HepG2 (cell line): ENCODE results near the gene ABHD2. TPM values are rescaled to one million over a fixed set of nuclear protein-coding genes. Genes with fewer than 3 reads are reported as not detected.

ENCODE experiments used
- CENPBD1 ChIP-seq: sonication (generic); formaldehyde crosslinking; IDR thresholded peaks from 2 replicates; pipeline ENCODE4 v1.8.0; 2022; ENCODE audit warnings: missing genetic modification reagents, low read depth, mild to moderate bottlenecking, borderline replicate concordance
- CHCHD3 ChIP-seq: sonication (generic); formaldehyde crosslinking; IDR thresholded peaks from 2 replicates; pipeline ENCODE4 v1.8.0; 2022; ENCODE audit warnings: mild to moderate bottlenecking, missing genetic modification reagents, moderate library complexity
- CREM ChIP-seq, 2 experiments: sonication (generic) in 1 of 2; formaldehyde crosslinking in 1 of 2; IDR thresholded peaks; 2 replicates each; pipeline versions ENCODE4 v1.4.0 to v1.6.1; 2016 to 2020; ENCODE audit warnings: antibody characterized with exemption in 1 of 2, mild to moderate bottlenecking in 1 of 2, missing genetic modification reagents in 1 of 2
- ETS1 ChIP-seq: sonication (generic); formaldehyde crosslinking; IDR thresholded peaks from 2 replicates; pipeline ENCODE4 v1.4.0; 2020; ENCODE audit warnings: missing genetic modification reagents
- GATA4 ChIP-seq: sonication (generic); IDR thresholded peaks from 2 replicates; pipeline ENCODE4 v1.6.1; 2016; ENCODE audit warnings: antibody characterized with exemption, low read depth, borderline replicate concordance
- KDM5A ChIP-seq: fragments of 200-600 bp; sonication (generic); IDR thresholded peaks from 2 replicates; pipeline ENCODE4 v1.7.0; 2018; ENCODE audit warnings: antibody characterized with exemption, mild to moderate bottlenecking, low read length, borderline replicate concordance
- MAFK ChIP-seq, 2 experiments: IDR thresholded peaks in 1 of 2; conservative IDR thresholded peaks in 1 of 2; 2 replicates each; pipeline ENCODE4 v1.6.1; 2011; ENCODE audit warnings: improper control_type of control experiment in 2 of 2, low read length in 2 of 2
- NCOA2 ChIP-seq: sonication (generic); formaldehyde crosslinking; IDR thresholded peaks from 2 replicates; pipeline ENCODE4 v1.8.0; 2022; ENCODE audit warnings: inconsistent platforms
- PHF5A ChIP-seq: IDR thresholded peaks from one replicate; pipeline ENCODE4 v1.6.1; 2018; ENCODE audit warnings: low read depth, missing genetic modification reagents; ENCODE audit not compliant: unreplicated experiment
- SALL1 ChIP-seq: sonication (generic); formaldehyde crosslinking; IDR thresholded peaks from 2 replicates; pipeline ENCODE4 v1.8.0; 2022; ENCODE audit warnings: mild to moderate bottlenecking, missing genetic modification reagents
- TBX2 ChIP-seq: sonication (generic); formaldehyde crosslinking; IDR thresholded peaks from 2 replicates; pipeline ENCODE4 v1.5.0; 2020; ENCODE audit warnings: missing genetic modification reagents, mild to moderate bottlenecking, borderline replicate concordance
- U2AF1 ChIP-seq: fragments of 200-400 bp; formaldehyde crosslinking; optimal IDR thresholded peaks from 2 replicates; pipeline ENCODE3; 2017; ENCODE audit warnings: mild to moderate bottlenecking, low read depth, low read length
- ZC3H13 ChIP-seq: sonication (generic); formaldehyde crosslinking; IDR thresholded peaks from 2 replicates; pipeline ENCODE4 v1.8.1; 2023; ENCODE audit warnings: mild to moderate bottlenecking, missing genetic modification reagents, moderate library complexity
- ZNF407 ChIP-seq: sonication (generic); formaldehyde crosslinking; IDR thresholded peaks from one replicate; pipeline ENCODE4 v1.5.1; 2020; ENCODE audit warnings: mild to moderate bottlenecking, missing genetic modification reagents; ENCODE audit errors: not compliant biosample characterization
- ZNF563 ChIP-seq: sonication (generic); formaldehyde crosslinking; IDR thresholded peaks from 2 replicates; pipeline ENCODE4 v1.8.0; 2022; ENCODE audit warnings: mild to moderate bottlenecking, moderate library complexity, missing genetic modification reagents
- ZSCAN9 ChIP-seq: IDR thresholded peaks from 2 replicates; pipeline ENCODE4 v1.6.1; 2016; ENCODE audit warnings: borderline replicate concordance
- ZUFSP ChIP-seq: sonication (generic); formaldehyde crosslinking; IDR thresholded peaks from 2 replicates; pipeline ENCODE4 v1.9.0; 2021; ENCODE audit warnings: missing genetic modification reagents, mild to moderate bottlenecking, borderline replicate concordance
- polyA plus RNA-seq, 8 experiments: library from polyadenylated mRNA; depleted of rRNA in 3 of 8; stranded (reverse) in 7 of 8; unstranded in 1 of 8; fragments of >200 nt; fragmentation: Illumina TruSeq in 4 of 8; extraction: Trizol in 4 of 8; gene quantifications; 2 replicates each; pipeline versions ENCODE4 v1.2.1 to v1.2.3, GENCODE V29; 2011 to 2016; ENCODE audit warnings: low read depth in 4 of 8, missing spikeins in 1 of 8, mixed read lengths in 1 of 8; ENCODE audit not compliant: insufficient read depth in 1 of 8
- total RNA-seq, 5 experiments: library from RNA; depleted of rRNA; stranded (reverse); fragments of >200 nt; fragmentation: Illumina TruSeq; extraction: Trizol; gene quantifications; 2 replicates each; pipeline ENCODE4 v1.2.3, GENCODE V29; 2016; ENCODE audit warnings: low read depth in 1 of 5

ABHD2 gene
- total and polyA plus RNA-seq, 2 of the 13 experiments (the other 11 are each of a cell fraction or from before 2014, with no cell fraction given): 14.8 to 22.4 TPM

GRCh38 chr15:89112341-89112971 is 24.2 kb downstream of the ABHD2 start (continued):
- no peak for TF ChIP-seq ZNF407 (CRISPR knock-in tag)
- no peak for TF ChIP-seq U2AF1
- peak; percentile 89 for TF ChIP-seq SALL1 (CRISPR knock-in tag)
- TF ChIP-seq GATA4: no peak
- TF ChIP-seq ETS1 (CRISPR knock-in tag): no peak
- peak; percentile 36; the same call in 1 of the 2 replicates for TF ChIP-seq NCOA2 (CRISPR knock-in tag)
- TF ChIP-seq TBX2 (CRISPR knock-in tag): peak; percentile 63; the same call in 1 of the 2 replicates
- TF ChIP-seq ZNF563 (CRISPR knock-in tag): no peak
- no peak; the same call in 1 of the 2 replicates for TF ChIP-seq ZC3H13 (CRISPR knock-in tag)
- TF ChIP-seq PHF5A (CRISPR knock-in tag): no peak
- TF ChIP-seq ZSCAN9 (CRISPR knock-in tag): no peak
- peak; percentile 30; the same call in 1 of the 2 replicates for TF ChIP-seq CENPBD1 (CRISPR knock-in tag)
- TF ChIP-seq MAFK (conservative IDR thresholded peaks at IDR 0.05 in 1 of 2, IDR thresholded peaks at IDR 0.05 in 1 of 2; ENCODE audit: low read length in 2 of 2): no peak
- TF ChIP-seq KDM5A: no peak
- TF ChIP-seq CHCHD3 (CRISPR knock-in tag): no peak
- no peak for TF ChIP-seq ZUFSP
- TF ChIP-seq CREM (IDR thresholded peaks at IDR 0.05): peak; percentile 63
- no peak for TF ChIP-seq CREM (CRISPR knock-in tag; IDR thresholded peaks at IDR 0.05)
